K562 (cell line): ENCODE measurements around the gene YPEL4. TPM values are rescaled to one million over a fixed set of nuclear protein-coding genes. Genes with fewer than 3 reads are reported as not detected.

Experiments used
- E4F1 ChIP-seq: fragments of 250-450 bp; sonication (Bioruptor Pico); IDR thresholded peaks from 2 replicates; pipeline ENCODE4 v1.5.0; 2021; ENCODE audit warnings: mild to moderate bottlenecking, borderline replicate concordance
- GTF2B ChIP-seq: IDR thresholded peaks from 2 replicates; pipeline ENCODE4 v1.6.1; 2011; ENCODE audit not compliant: insufficient read length; ENCODE audit errors: extremely low read depth
- HNRNPH1 ChIP-seq: fragments of 200-400 bp; formaldehyde crosslinking; optimal IDR thresholded peaks from 2 replicates; pipeline ENCODE3; 2017; ENCODE audit warnings: low read depth, mild to moderate bottlenecking, low read length, moderate library complexity
- HOXB6 ChIP-seq: fragments of 250-450 bp; sonication (Bioruptor Pico); IDR thresholded peaks from 2 replicates; pipeline ENCODE4 v1.5.1; 2022; ENCODE audit warnings: mild to moderate bottlenecking, borderline replicate concordance
- MED1 ChIP-seq: sonication (generic); formaldehyde crosslinking; IDR thresholded peaks from 2 replicates; pipeline ENCODE4 v1.8.1; 2023; ENCODE audit warnings: missing genetic modification reagents, borderline replicate concordance
- NEUROD1 ChIP-seq: fragments of 150-350 bp; IDR thresholded peaks from 2 replicates; pipeline ENCODE4 v1.6.1; 2014; ENCODE audit warnings: borderline replicate concordance, low read length, low read depth; ENCODE audit not compliant: partially characterized antibody
- NUFIP1 ChIP-seq: fragments of 450-650 bp; IDR thresholded peaks from 2 replicates; pipeline ENCODE4 v1.6.1; 2018; ENCODE audit not compliant: partially characterized antibody
- POLR2G ChIP-seq: fragments of 200-400 bp; formaldehyde crosslinking; IDR thresholded peaks from 2 replicates; pipeline ENCODE4 v1.6.1; 2017; ENCODE audit warnings: low read depth, mild to moderate bottlenecking, antibody characterized with exemption, low read length, moderate library complexity
- POLR3G ChIP-seq: IDR thresholded peaks from 2 replicates; pipeline ENCODE4 v1.6.1; 2011; ENCODE audit not compliant: insufficient read length, insufficient replicate concordance; ENCODE audit errors: extremely low read depth
- RNF2 ChIP-seq: sonication (generic); IDR thresholded peaks from 2 replicates; pipeline ENCODE4 v1.6.1; 2016
- SAFB ChIP-seq: fragments of 200-400 bp; formaldehyde crosslinking; IDR thresholded peaks from 2 replicates; pipeline ENCODE4 v1.6.1; 2017; ENCODE audit warnings: low read depth, low read length, borderline replicate concordance
- YY1 ChIP-seq, 3 experiments: IDR thresholded peaks; 2 replicates each; pipeline ENCODE4 v1.6.1; 2011; ENCODE audit warnings: low read length in 2 of 3, mild to moderate bottlenecking in 2 of 3, moderate library complexity in 2 of 3, borderline replicate concordance in 1 of 3, control low read depth in 1 of 3, low read depth in 1 of 3; ENCODE audit not compliant: insufficient read depth in 3 of 3, insufficient replicate concordance in 2 of 3, control insufficient read depth in 1 of 3, insufficient read length in 1 of 3; ENCODE audit errors: extremely low read depth in 1 of 3
- ZFPM2 ChIP-seq: fragments of 250-450 bp; sonication (Bioruptor Pico); IDR thresholded peaks from 2 replicates; pipeline ENCODE4 v1.5.1; 2022; ENCODE audit warnings: mild to moderate bottlenecking
- ZNF444 ChIP-seq: fragments of 250-450 bp; sonication (Bioruptor Pico); IDR thresholded peaks from 2 replicates; pipeline ENCODE4 v1.4.0; 2020; ENCODE audit warnings: mild to moderate bottlenecking, moderate library complexity
- ZNF592 ChIP-seq: fragments of 450-650 bp; IDR thresholded peaks from 2 replicates; pipeline ENCODE4 v1.6.1; 2017; ENCODE audit warnings: antibody characterized with exemption, mild to moderate bottlenecking
- polyA plus RNA-seq, 8 experiments: library from polyadenylated mRNA; depleted of rRNA in 4 of 8; stranded (reverse) in 5 of 8; unstranded in 3 of 8; fragments of >200 nt; fragmentation: Nextera tagmentation in 2 of 8; fragmentation: Illumina TruSeq in 1 of 8; extraction: Ambion mirVana in 2 of 8; extraction: Trizol in 1 of 8; gene quantifications; 2 replicates each; pipeline versions ENCODE4 v1.2.1 to v1.2.3, GENCODE V29; 2011 to 2014; ENCODE audit warnings: inconsistent platforms in 1 of 8, missing spikeins in 1 of 8
- total RNA-seq, 7 experiments: library from RNA; depleted of rRNA in 6 of 7; stranded (reverse); fragments of >200 nt in 6 of 7; fragmentation: Illumina TruSeq in 2 of 7; extraction: Trizol in 2 of 7; gene quantifications; 2 replicates each; pipeline versions ENCODE4 v1.2.1 to v1.2.3, GENCODE V29; 2011 to 2021; ENCODE audit warnings: low replicate concordance in 1 of 7

Gene YPEL4
- total and polyA plus RNA-seq, 9 of the 15 experiments (the other 6 are each of a cell fraction or from before 2014, with no cell fraction given) = 0.07 to 1.4 (median 0.40) TPM; not detected in 2

- TF ChIP-seq ZNF592 = no peak
- TF ChIP-seq SAFB = no peak
- peak; percentile 66 for TF ChIP-seq RNF2
- peak; percentile 86 for TF ChIP-seq POLR2G
- no peak for TF ChIP-seq HOXB6 (CRISPR knock-in tag)
- TF ChIP-seq YY1 (IDR thresholded peaks at IDR 0.05; ENCODE audit: borderline replicate concordance in 1 of 3, control insufficient read depth in 1 of 3, extremely low read depth in 1 of 3, insufficient read depth in 3 of 3, insufficient read length in 1 of 3, insufficient replicate concordance in 2 of 3, low read depth in 1 of 3, low read length in 2 of 3) = peak in 1 of 3 experiments; percentile 54
- no peak for TF ChIP-seq MED1 (CRISPR knock-in tag)
- TF ChIP-seq ZFPM2 (CRISPR knock-in tag) = no peak
- TF ChIP-seq ZNF444 (CRISPR knock-in tag) = peak; percentile 44; the same call in 1 of the 2 replicates
- TF ChIP-seq HNRNPH1 = no peak
- peak; percentile 62 for TF ChIP-seq NEUROD1
- TF ChIP-seq POLR3G = no peak
- TF ChIP-seq NUFIP1 = no peak
- TF ChIP-seq GTF2B = no peak
- TF ChIP-seq E4F1 = no peak
Measured at GRCh38 chr11:57657194-57658022, 7.7 kb upstream of the YPEL4 start, which contains the start of gene CLP1 (continued).
